ENCODE measurements around the gene TRIM14. TPM values are rescaled to one million over a fixed set of nuclear protein-coding genes. Genes with fewer than 3 reads are reported as not detected.

Gene TRIM14
- total RNA-seq, 6 experiments from 2014 or later = 34.6 to 38.2 (median 36.0) TPM

DNA sequence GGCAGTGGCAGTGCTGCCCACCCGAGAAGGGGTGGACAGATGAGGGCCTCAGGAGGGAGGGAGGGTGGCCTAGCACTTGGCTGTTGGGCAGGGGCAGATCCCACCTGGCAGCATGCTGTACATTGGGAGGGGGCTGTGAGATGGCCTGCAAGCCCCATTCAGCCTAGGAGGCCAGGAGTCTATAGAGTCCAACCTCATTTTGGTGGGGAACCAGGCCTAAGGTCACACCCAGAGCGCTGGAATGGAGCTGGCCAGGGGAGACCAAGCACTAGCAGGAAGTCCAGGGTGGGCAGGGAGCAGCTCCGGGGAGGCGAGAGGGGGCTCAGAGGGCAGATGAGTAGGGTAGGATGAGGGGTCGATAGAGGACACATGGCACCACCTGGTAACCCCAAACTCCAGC lies 22.9 kb downstream of the TRIM14 start:
- Mint-ChIP-seq H3K27ac (no peak overlapping the region), H3K4me3 (no peak overlapping the region), H3K9me3 (no peaks in the 10 kb centered on the region), H3K36me3 (ENCODE audit: low read depth) (peaks cover 7% of the 10 kb centered on the region; the same call in 1 of the 2 replicates), H3K4me1 (ENCODE audit: low read depth) (no peaks in the 10 kb centered on the region), H3K27me3 (ENCODE audit: insufficient read depth) (peaks cover 1% of the 10 kb centered on the region; the same call in 1 of the 2 replicates)
- no peak for DNase-seq
- TF ChIP-seq, protein P1, sequence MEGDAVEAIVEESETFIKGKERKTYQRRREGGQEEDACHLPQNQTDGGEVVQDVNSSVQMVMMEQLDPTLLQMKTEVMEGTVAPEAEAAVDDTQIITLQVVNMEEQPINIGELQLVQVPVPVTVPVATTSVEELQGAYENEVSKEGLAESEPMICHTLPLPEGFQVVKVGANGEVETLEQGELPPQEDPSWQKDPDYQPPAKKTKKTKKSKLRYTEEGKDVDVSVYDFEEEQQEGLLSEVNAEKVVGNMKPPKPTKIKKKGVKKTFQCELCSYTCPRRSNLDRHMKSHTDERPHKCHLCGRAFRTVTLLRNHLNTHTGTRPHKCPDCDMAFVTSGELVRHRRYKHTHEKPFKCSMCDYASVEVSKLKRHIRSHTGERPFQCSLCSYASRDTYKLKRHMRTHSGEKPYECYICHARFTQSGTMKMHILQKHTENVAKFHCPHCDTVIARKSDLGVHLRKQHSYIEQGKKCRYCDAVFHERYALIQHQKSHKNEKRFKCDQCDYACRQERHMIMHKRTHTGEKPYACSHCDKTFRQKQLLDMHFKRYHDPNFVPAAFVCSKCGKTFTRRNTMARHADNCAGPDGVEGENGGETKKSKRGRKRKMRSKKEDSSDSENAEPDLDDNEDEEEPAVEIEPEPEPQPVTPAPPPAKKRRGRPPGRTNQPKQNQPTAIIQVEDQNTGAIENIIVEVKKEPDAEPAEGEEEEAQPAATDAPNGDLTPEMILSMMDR (IDR thresholded peaks at IDR 0.05) = no peak

DNA sequence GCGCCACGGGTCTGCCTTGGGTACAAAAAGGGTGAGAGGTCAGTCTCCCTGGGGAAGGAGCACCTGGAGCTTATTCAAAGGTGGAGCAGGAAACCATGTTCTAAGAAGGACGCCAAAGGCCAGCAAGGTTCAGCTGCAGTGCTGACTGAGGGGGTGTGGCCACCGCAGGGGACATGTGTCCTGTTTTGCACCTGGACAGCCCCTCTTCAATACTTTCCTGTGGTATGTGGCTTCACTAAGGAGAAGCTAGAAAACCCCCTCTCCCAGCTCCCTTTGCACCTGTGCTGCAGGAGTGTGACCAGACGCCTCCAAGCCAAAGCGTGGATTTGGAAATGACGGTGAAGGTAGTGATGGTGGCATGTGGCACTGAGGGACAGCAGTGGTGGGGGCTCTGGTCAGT lies 23.6 kb downstream of the TRIM14 start:
- Mint-ChIP-seq H3K9me3 (no peaks in the 10 kb centered on the region), H3K27me3 (ENCODE audit: insufficient read depth) (peaks cover 1% of the 10 kb centered on the region; the same call in 1 of the 2 replicates), H3K4me3 (no peak overlapping the region), H3K27ac (no peak overlapping the region), H3K4me1 (ENCODE audit: low read depth) (no peaks in the 10 kb centered on the region), H3K36me3 (ENCODE audit: low read depth) (peaks cover 7% of the 10 kb centered on the region; the same call in 1 of the 2 replicates)
- no peak for DNase-seq
- TF ChIP-seq, protein P1 (IDR thresholded peaks at IDR 0.05) = no peak

DNA sequence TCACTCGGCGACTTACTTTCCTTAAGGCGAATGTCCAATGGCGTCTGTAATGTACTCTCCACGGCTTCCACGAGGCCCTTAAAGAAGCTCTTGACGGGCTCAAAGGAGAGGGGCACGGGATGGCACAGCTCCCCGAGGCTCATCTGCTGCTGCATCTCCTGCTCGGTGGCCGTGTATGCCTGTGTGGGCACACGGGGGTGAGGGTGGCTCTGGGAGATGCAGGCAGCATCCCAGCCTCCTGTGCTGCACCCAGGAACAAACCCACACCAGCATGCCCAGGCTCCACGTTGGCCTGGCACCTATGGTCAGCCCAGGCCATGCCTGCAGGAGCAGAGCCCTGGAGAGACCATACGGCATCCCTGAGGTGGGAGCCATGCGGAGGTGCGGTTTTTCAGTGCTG lies 24.2 kb downstream of the TRIM14 start:
- TF ChIP-seq, protein P1 (IDR thresholded peaks at IDR 0.05) = no peak
- Mint-ChIP-seq H3K27me3 (ENCODE audit: insufficient read depth) (peaks cover 1% of the 10 kb centered on the region; the same call in 1 of the 2 replicates), H3K4me3 (no peak overlapping the region), H3K4me1 (ENCODE audit: low read depth) (no peaks in the 10 kb centered on the region), H3K36me3 (ENCODE audit: low read depth) (peaks cover 7% of the 10 kb centered on the region; the same call in 1 of the 2 replicates), H3K9me3 (no peaks in the 10 kb centered on the region), H3K27ac (no peak overlapping the region)
- DNase-seq = no peak

DNA sequence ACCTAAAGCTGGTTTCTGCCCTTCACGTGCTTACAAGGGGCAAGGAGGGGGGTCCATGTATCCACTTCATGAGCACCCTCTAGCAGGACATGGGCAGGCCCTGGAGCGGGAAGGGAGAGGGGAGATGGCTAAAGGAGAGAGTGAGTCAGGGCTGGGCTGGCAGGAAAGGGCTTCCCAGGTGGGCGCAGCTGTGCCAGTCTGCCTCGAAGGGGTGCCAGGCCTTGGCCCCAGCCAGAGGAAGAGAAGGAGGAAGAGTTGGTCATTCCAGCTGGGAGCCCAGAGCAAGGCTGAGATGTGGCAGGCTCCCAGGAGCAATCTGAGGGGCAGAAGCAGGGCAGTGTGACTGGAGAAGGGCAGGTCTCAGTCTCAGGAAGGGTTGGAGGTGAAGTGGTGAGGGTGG lies 24.7 kb downstream of the TRIM14 start:
- no peak overlapping the region for H3K4me3 Mint-ChIP-seq
- H3K27me3 Mint-ChIP-seq (ENCODE audit: insufficient read depth) = peaks cover 1% of the 10 kb centered on the region; the same call in 1 of the 2 replicates
- H3K27ac Mint-ChIP-seq = no peak overlapping the region
- no peaks in the 10 kb centered on the region for H3K9me3 Mint-ChIP-seq
- H3K4me1 Mint-ChIP-seq (ENCODE audit: low read depth) = no peaks in the 10 kb centered on the region
- DNase-seq = no peak
- peaks cover 7% of the 10 kb centered on the region; the same call in 1 of the 2 replicates for H3K36me3 Mint-ChIP-seq (ENCODE audit: low read depth)
- TF ChIP-seq, protein P1 (IDR thresholded peaks at IDR 0.05) = no peak

DNA sequence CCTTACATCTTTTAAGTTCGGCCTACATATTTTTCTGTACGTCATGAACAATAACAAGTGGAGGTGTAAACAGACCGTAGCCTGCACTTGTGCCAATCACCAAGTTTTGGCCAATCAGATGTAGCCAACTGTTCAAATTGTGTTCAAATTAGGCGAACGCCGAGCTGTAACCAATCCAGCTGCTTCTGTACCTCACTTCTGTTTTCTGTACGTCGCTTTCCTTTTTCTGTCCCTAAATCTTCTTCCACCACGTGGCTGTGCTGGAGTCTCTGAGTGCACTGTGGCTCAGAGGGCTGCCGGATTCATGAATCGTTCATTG lies 26.4 kb downstream of the TRIM14 start:
- no peak for DNase-seq
- no peaks in the 10 kb centered on the region for H3K4me1 Mint-ChIP-seq (ENCODE audit: low read depth)
- H3K27ac Mint-ChIP-seq = no peak overlapping the region
- peaks cover 1% of the 10 kb centered on the region; the same call in 1 of the 2 replicates for H3K27me3 Mint-ChIP-seq (ENCODE audit: insufficient read depth)
- H3K4me3 Mint-ChIP-seq = no peak overlapping the region
- H3K9me3 Mint-ChIP-seq = no peaks in the 10 kb centered on the region
- TF ChIP-seq, protein P1 (IDR thresholded peaks at IDR 0.05) = no peak
- H3K36me3 Mint-ChIP-seq (ENCODE audit: low read depth) = peaks cover 7% of the 10 kb centered on the region; the same call in 1 of the 2 replicates

All from HFFc6 (cell line).